Bone marrow (tissue), 2 donors: ENCODE data around the gene HIVEP3.

Source experiments
- DNase-seq, 2 donors: peaks; one replicate each; lab custom pipeline; 2025; lab: John Stamatoyannopoulos, UW

The HIVEP3 gene

GRCh38 chr1:41518471-41518870, 400.3 kb downstream of the HIVEP3 start:
- no peak for DNase-seq

GRCh38 chr1:41517062-41517438, 401.7 kb downstream of the HIVEP3 start:
- DNase-seq: no peak

GRCh38 chr1:41516168-41517061, 402.3 kb downstream of the HIVEP3 start:
- peak; percentile 47 to 56 for DNase-seq

- DNase-seq: no peak
These were observed 402.9 kb downstream of the HIVEP3 start for GRCh38 chr1:41515778-41516167.

GRCh38 chr1:41515131-41515678, 403.5 kb downstream of the HIVEP3 start:
- no peak for DNase-seq

- no peak for DNase-seq
These were observed 404.3 kb downstream of the HIVEP3 start for GRCh38 chr1:41514381-41514780.

GRCh38 chr1:41513383-41513735, 405.4 kb downstream of the HIVEP3 start:
- DNase-seq: no peak

- DNase-seq: no peak
These were observed 405.9 kb downstream of the HIVEP3 start for GRCh38 chr1:41512701-41513382.

- no peak for DNase-seq
These were observed 407.5 kb downstream of the HIVEP3 start for GRCh38 chr1:41511239-41511540.

- no peak for DNase-seq
These were observed 408.0 kb downstream of the HIVEP3 start for GRCh38 chr1:41510531-41511238.

GRCh38 chr1:41509270-41509671, 409.5 kb downstream of the HIVEP3 start:
- DNase-seq: no peak

- DNase-seq: no peak
These were observed 410.4 kb downstream of the HIVEP3 start for GRCh38 chr1:41508290-41508689.

GRCh38 chr1:41507836-41508235, 410.9 kb downstream of the HIVEP3 start:
- DNase-seq: no peak

GRCh38 chr1:41507110-41507720, 411.5 kb downstream of the HIVEP3 start:
- DNase-seq: no peak

- no peak for DNase-seq
These were observed 414.3 kb downstream of the HIVEP3 start for GRCh38 chr1:41504114-41505035.

- DNase-seq: no peak
These were observed 415.1 kb downstream of the HIVEP3 start for GRCh38 chr1:41503538-41504113.

GRCh38 chr1:41502912-41503311, 415.8 kb downstream of the HIVEP3 start:
- no peak for DNase-seq

- DNase-seq: no peak
These were observed 417.1 kb downstream of the HIVEP3 start for GRCh38 chr1:41501581-41501980.

GRCh38 chr1:41500781-41501518, 417.8 kb downstream of the HIVEP3 start:
- no peak for DNase-seq

- no peak for DNase-seq
These were observed 418.3 kb downstream of the HIVEP3 start for GRCh38 chr1:41500378-41500777.
